Natural killer cell (primary cell): ENCODE results near the gene CENATAC. TPM values are rescaled to one million over a fixed set of nuclear protein-coding genes. Genes with fewer than 3 reads are reported as not detected.
A peak's percentile ranks its signal among the peaks of the same experiment; 100 is the strongest.

Experiments
- ATAC-seq, 3 donors: fragments of 150-1000 bp in 2 of 3; fragments of 200-7000 bp in 1 of 3; cut with Tn5 transposase; 1 replicate in 1 of 3; 2 replicates in 2 of 3; pipeline ENCODE4 v1.10.0; 2021; ENCODE audit warnings: mild to moderate bottlenecking in 2 of 3, moderate library complexity in 2 of 3
- DNase-seq, 2 donors: peaks; one replicate each; pipeline versions ENCODE4 v3.0.0 to v3.0.0-alpha.2; 2013 to 2021; ENCODE audit warnings: mixed read lengths in 1 of 2
- H3K27ac ChIP-seq: one replicate; pipeline ENCODE4 v1.5.1; 2013; ENCODE audit warnings: mild to moderate bottlenecking, low read length
- H3K27me3 ChIP-seq: one replicate; pipeline ENCODE4 v1.6.1; 2013; ENCODE audit warnings: low read length; ENCODE audit not compliant: control insufficient read depth, insufficient read depth
- H3K36me3 ChIP-seq: one replicate; pipeline ENCODE4 v1.6.1; 2013; ENCODE audit warnings: low read length; ENCODE audit not compliant: control insufficient read depth, insufficient read depth
- H3K4me1 ChIP-seq: one replicate; pipeline ENCODE4 v1.6.1; 2013; ENCODE audit warnings: low read length; ENCODE audit not compliant: control insufficient read depth, insufficient read depth
- H3K4me3 ChIP-seq: one replicate; pipeline ENCODE4 v1.5.1; 2013; ENCODE audit warnings: low read length
- H3K9me3 ChIP-seq: one replicate; pipeline ENCODE4 v1.6.1; 2013; ENCODE audit warnings: low read length; ENCODE audit not compliant: control insufficient read depth, insufficient read depth
- H3K27ac Mint-ChIP-seq, 2 donors: one replicate each; pipeline ENCODE4 v1.8.0; 2022; ENCODE audit warnings: mild to moderate bottlenecking in 2 of 2, mixed read lengths in 2 of 2, moderate library complexity in 1 of 2
- H3K27me3 Mint-ChIP-seq, 2 donors: one replicate each; pipeline ENCODE4 v1.8.0; 2022; ENCODE audit warnings: low read depth in 2 of 2, mixed read lengths in 2 of 2
- H3K36me3 Mint-ChIP-seq: one replicate; pipeline ENCODE4 v1.8.0; 2022; ENCODE audit warnings: mixed read lengths
- H3K4me1 Mint-ChIP-seq, 2 donors: one replicate each; pipeline ENCODE4 v1.8.0; 2022; ENCODE audit warnings: mixed read lengths in 2 of 2
- H3K4me3 Mint-ChIP-seq: one replicate; pipeline ENCODE4 v1.8.0; 2022; ENCODE audit warnings: mild to moderate bottlenecking, moderate library complexity, mixed read lengths
- H3K9me3 Mint-ChIP-seq, 2 donors: one replicate each; pipeline ENCODE4 v1.8.0; 2022; ENCODE audit warnings: mixed read lengths in 2 of 2
- CTCF ChIP-seq: fragments of 200-600 bp; IDR thresholded peaks from one replicate; pipeline ENCODE4 v1.8.0; 2022; ENCODE audit warnings: antibody characterized with exemption
- whole genome bisulfite sequencing: methylation state at CpG from one replicate; pipeline ENCODE4 v1.1.7; 2013; ENCODE audit warnings: missing lambda C conversion rate; ENCODE audit not compliant: insufficient coverage; 5-methylcytosine and 5-hydroxymethylcytosine counted together
- intact Hi-C: fragments of 100-400 bp; cut with micrococcal nuclease; formaldehyde crosslinking; loops from one replicate; pipeline ENCODE4 v1.14.2; 2022
- total RNA-seq, 4 donors: library from RNA; stranded (reverse); fragments of 120-200 nt in 1 of 4; gene quantifications; one replicate each; pipeline versions ENCODE4 v1.2.3 to v1.2.4, GENCODE V29; 2013 to 2022

The CENATAC gene
- total RNA-seq, 3 donors from 2014 or later (not counting 1 experiment from before 2014, with no cell fraction given) = 121 to 143 (median 122) TPM

DNA sequence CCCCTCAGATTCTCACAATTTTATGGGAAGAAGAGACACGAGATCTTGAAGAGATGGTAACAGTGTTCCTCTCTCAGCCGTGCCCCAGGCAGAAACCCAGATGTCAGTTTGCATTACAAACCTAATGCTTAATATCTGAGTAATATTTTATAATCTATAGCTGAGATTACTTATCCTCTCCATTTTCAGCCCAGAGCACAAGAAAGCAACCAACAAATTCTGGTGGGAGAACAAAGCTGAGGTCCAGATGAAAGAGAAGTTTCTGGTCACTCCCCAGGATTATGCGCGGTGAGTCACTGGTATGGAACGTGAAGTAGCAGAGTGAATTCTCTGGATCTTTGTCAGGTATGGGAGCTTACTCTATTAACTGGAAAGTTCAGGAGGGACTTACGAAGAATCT, 884 bp downstream of the CENATAC start:
- Mint-ChIP-seq H3K4me3 (peak overlapping the region; percentile 97), H3K27ac (peak overlapping the region; percentile 94), H3K27me3 (no peaks in the 10 kb centered on the region), H3K36me3 (no peaks in the 10 kb centered on the region), H3K9me3 (no peaks in the 10 kb centered on the region), H3K4me1 (peaks cover 30 to 33% of the 10 kb centered on the region in 2 donors)
- H3K27ac ChIP-seq = peak overlapping the region; percentile 93
- no peak for TF ChIP-seq CTCF
- H3K36me3 ChIP-seq = peaks cover 20% of the 10 kb centered on the region
- peaks cover 23% of the 10 kb centered on the region for H3K4me1 ChIP-seq
- H3K27me3 ChIP-seq = no peaks in the 10 kb centered on the region
- DNase-seq (no peak), ATAC-seq (no peak)
- intact Hi-C loops = loop anchor here (1.0 kb wide), 3 partner anchors 19 to 58 kb away; partner anchors contain the start of genes HYOU1, RPS25, SLC37A4 and TRAPPC4
- WGBS = 90% methylated on average over 4 of the region's 6 CpGs
- no peak overlapping the region for H3K4me3 ChIP-seq
- H3K9me3 ChIP-seq = no peaks in the 10 kb centered on the region

- Mint-ChIP-seq H3K9me3 (no peaks in the 10 kb centered on the region), H3K27ac (no peak overlapping the region), H3K27me3 (no peaks in the 10 kb centered on the region), H3K4me1 (peaks cover 30 to 33% of the 10 kb centered on the region in 2 donors), H3K36me3 (no peaks in the 10 kb centered on the region), H3K4me3 (no peak overlapping the region)
- H3K27me3 ChIP-seq = no peaks in the 10 kb centered on the region
- H3K36me3 ChIP-seq = peaks cover 26% of the 10 kb centered on the region
- intact Hi-C loops = no loop called here
- WGBS = 100% methylated on average over 1 of the region's 1 CpG
- H3K9me3 ChIP-seq = no peaks in the 10 kb centered on the region
- no peak for TF ChIP-seq CTCF
- peaks cover 23% of the 10 kb centered on the region for H3K4me1 ChIP-seq
- no peak for DNase-seq
- no peak for ATAC-seq
- no peak overlapping the region for H3K4me3 ChIP-seq
- no peak overlapping the region for H3K27ac ChIP-seq
Observed at GRCh38 chr11:119000906-119001305, 3.0 kb downstream of the CENATAC start.

GRCh38 chr11:119006656-119007055, 8.7 kb downstream of the CENATAC start:
- H3K9me3 ChIP-seq = no peaks in the 10 kb centered on the region
- no peak overlapping the region for H3K4me3 ChIP-seq
- peaks cover 37% of the 10 kb centered on the region for H3K36me3 ChIP-seq
- intact Hi-C loops = no loop called here
- WGBS = 86% methylated on average over 3 of the region's 4 CpGs
- Mint-ChIP-seq H3K27me3 (no peaks in the 10 kb centered on the region), H3K9me3 (no peaks in the 10 kb centered on the region), H3K36me3 (peaks cover 8% of the 10 kb centered on the region), H3K4me3 (no peak overlapping the region), H3K27ac (no peak overlapping the region), H3K4me1 (peaks cover 0 to 6% of the 10 kb centered on the region in 2 donors)
- no peaks in the 10 kb centered on the region for H3K4me1 ChIP-seq
- no peaks in the 10 kb centered on the region for H3K27me3 ChIP-seq
- TF ChIP-seq CTCF = no peak
- no peak for DNase-seq
- H3K27ac ChIP-seq = no peak overlapping the region
- ATAC-seq = no peak

- Histone ChIP-seq H3K27ac (no peak overlapping the region), H3K36me3 (peaks cover 68% of the 10 kb centered on the region), H3K9me3 (no peaks in the 10 kb centered on the region), H3K27me3 (no peaks in the 10 kb centered on the region), H3K4me3 (no peak overlapping the region), H3K4me1 (peaks cover 7% of the 10 kb centered on the region)
- Mint-ChIP-seq H3K27ac (no peak overlapping the region), H3K4me3 (no peak overlapping the region), H3K36me3 (peaks cover 8% of the 10 kb centered on the region), H3K9me3 (no peaks in the 10 kb centered on the region), H3K4me1 (peaks cover 0 to 13% of the 10 kb centered on the region in 2 donors), H3K27me3 (no peaks in the 10 kb centered on the region)
- ATAC-seq (no peak), DNase-seq (no peak)
- no peak for TF ChIP-seq CTCF
- WGBS = over 99% methylated on average over 5 of the region's 6 CpGs
- intact Hi-C loops = no loop called here
Observed at GRCh38 chr11:119011476-119012053, 13.6 kb downstream of the CENATAC start.
